GM18520 (cell line): ENCODE data around the gene ADPRHL1.
"Not testable (repeated sequence)": the region's sequence is repeated elsewhere in the genome, so short reads cannot be mapped to it uniquely, and the experiment has no call there.

Source experiments
- ATAC-seq: cut with Tn5 transposase; IDR thresholded peaks from one replicate; pipeline ENCODE4 v1.9.1; 2021; ENCODE audit not compliant: unreplicated experiment

Gene ADPRHL1

GRCh38 chr13:113403255-113404104 lies 49.8 kb downstream of the ADPRHL1 start:
- no peak for ATAC-seq

- ATAC-seq: no peak
Observed at GRCh38 chr13:113402471-113403254, 50.6 kb downstream of the ADPRHL1 start.

GRCh38 chr13:113401452-113402415 lies 51.6 kb downstream of the ADPRHL1 start:
- no peak for ATAC-seq

- no peak for ATAC-seq
Observed at GRCh38 chr13:113400621-113401451, 52.5 kb downstream of the ADPRHL1 start.

GRCh38 chr13:113399755-113400149 lies 53.5 kb downstream of the ADPRHL1 start:
- no peak for ATAC-seq

- ATAC-seq: no peak
Observed at GRCh38 chr13:113398963-113399754, 54.1 kb downstream of the ADPRHL1 start.

GRCh38 chr13:113397608-113398425 lies 55.5 kb downstream of the ADPRHL1 start:
- no peak for ATAC-seq

- ATAC-seq: no peak
Observed at GRCh38 chr13:113394339-113394640, 59.0 kb downstream of the ADPRHL1 start.

- peak; percentile 92 for ATAC-seq
Observed at GRCh38 chr13:113393563-113394338, 59.5 kb downstream of the ADPRHL1 start.

- no peak for ATAC-seq
Observed at GRCh38 chr13:113393226-113393562, 60.1 kb downstream of the ADPRHL1 start.

- no peak for ATAC-seq
Observed at GRCh38 chr13:113390874-113391497, 62.3 kb downstream of the ADPRHL1 start.

GRCh38 chr13:113389586-113389985 lies 63.7 kb downstream of the ADPRHL1 start:
- not testable (repeated sequence) for ATAC-seq

GRCh38 chr13:113387396-113387795 lies 65.9 kb downstream of the ADPRHL1 start:
- no peak for ATAC-seq

GRCh38 chr13:113383089-113383488 lies 70.2 kb downstream of the ADPRHL1 start:
- ATAC-seq: no peak

- ATAC-seq: not testable (repeated sequence)
Observed at GRCh38 chr13:113382542-113382941, 70.7 kb downstream of the ADPRHL1 start.

- no peak for ATAC-seq
Observed at GRCh38 chr13:113378825-113379224, 74.5 kb downstream of the ADPRHL1 start.

- ATAC-seq: no peak
Observed at GRCh38 chr13:113374511-113375175, 78.6 kb downstream of the ADPRHL1 start.
